Neural progenitor cell (in vitro differentiated cells): ENCODE measurements around the gene ATXN7. TPM values are rescaled to one million over a fixed set of nuclear protein-coding genes. Genes with fewer than 3 reads are reported as not detected.

Experiments used
- DNase-seq: peaks from one replicate; pipeline ENCODE4 v3.0.0-alpha.2; 2016; ENCODE audit warnings: low spot score
- H2AFZ ChIP-seq: fragments of 200-600 bp; sonication (generic); replicated peaks from 2 replicates; pipeline ENCODE4 v1.6.1; 2016; ENCODE audit warnings: antibody characterized with exemption
- H3F3A ChIP-seq: fragments of 200-600 bp; sonication (generic); 2 replicates; pipeline ENCODE4 v1.6.1; 2016; ENCODE audit warnings: antibody characterized with exemption, low read depth
- H3K27ac ChIP-seq: fragments of 200-600 bp; sonication (generic); 2 replicates; pipeline ENCODE4 v1.5.1; 2016; ENCODE audit warnings: mild to moderate bottlenecking
- H3K27me3 ChIP-seq: fragments of 200-600 bp; sonication (generic); 2 replicates; pipeline ENCODE4 v1.6.1; 2016; ENCODE audit warnings: mild to moderate bottlenecking, moderate library complexity
- H3K36me3 ChIP-seq: fragments of 200-600 bp; sonication (generic); 2 replicates; pipeline ENCODE4 v1.5.1; 2016
- H3K4me1 ChIP-seq: fragments of 200-600 bp; sonication (generic); 2 replicates; pipeline ENCODE4 v1.6.1; 2016; ENCODE audit warnings: mixed run types
- H3K4me2 ChIP-seq: fragments of 200-600 bp; sonication (generic); 2 replicates; pipeline ENCODE4 v1.6.1; 2016
- H3K4me3 ChIP-seq: fragments of 200-600 bp; sonication (generic); 2 replicates; pipeline ENCODE4 v1.5.1; 2016
- H3K79me2 ChIP-seq: fragments of 200-600 bp; sonication (generic); 2 replicates; pipeline ENCODE4 v1.6.1; 2016; ENCODE audit warnings: low read depth
- H3K9ac ChIP-seq: fragments of 200-600 bp; sonication (generic); 2 replicates; pipeline ENCODE4 v1.6.1; 2016
- H3K9me3 ChIP-seq: fragments of 200-600 bp; sonication (generic); 2 replicates; pipeline ENCODE4 v1.5.1; 2016; ENCODE audit warnings: low read depth
- H4K20me1 ChIP-seq: fragments of 200-600 bp; sonication (generic); 2 replicates; pipeline ENCODE4 v1.6.1; 2016; ENCODE audit warnings: low read depth
- H3K27ac Mint-ChIP-seq: 3 replicates; pipeline ENCODE4 v1.8.0; 2021; ENCODE audit warnings: mixed read lengths
- H3K27me3 Mint-ChIP-seq: 2 replicates; pipeline ENCODE4 v1.8.0; 2022; ENCODE audit warnings: low read depth, mild to moderate bottlenecking, inconsistent platforms, moderate library complexity, mixed read lengths; ENCODE audit not compliant: insufficient read depth
- H3K36me3 Mint-ChIP-seq: 3 replicates; pipeline ENCODE4 v1.8.0; 2021; ENCODE audit warnings: mixed read lengths
- H3K4me1 Mint-ChIP-seq: 3 replicates; pipeline ENCODE4 v1.8.0; 2021; ENCODE audit warnings: mixed read lengths
- H3K4me3 Mint-ChIP-seq: 3 replicates; pipeline ENCODE4 v1.8.0; 2021; ENCODE audit warnings: mild to moderate bottlenecking, moderate library complexity, mixed read lengths
- H3K9me3 Mint-ChIP-seq: 3 replicates; pipeline ENCODE4 v1.8.0; 2020; ENCODE audit warnings: mixed read lengths
- EZH2 ChIP-seq: fragments of 200-600 bp; sonication (generic); IDR thresholded peaks from 2 replicates; pipeline ENCODE4 v1.6.1; 2017; ENCODE audit warnings: antibody characterized with exemption, mild to moderate bottlenecking, moderate library complexity
- EZH2phosphoT487 ChIP-seq: fragments of 200-600 bp; sonication (generic); IDR thresholded peaks from 2 replicates; pipeline ENCODE4 v1.6.1; 2017; ENCODE audit warnings: antibody characterized with exemption
- total RNA-seq: library from RNA; depleted of rRNA; stranded (reverse); fragments of >200 nt; gene quantifications from 2 replicates; pipeline ENCODE4 v1.2.3, GENCODE V29; 2015; ENCODE audit warnings: low replicate concordance
- TF ChIP-seq, protein P1 (sequence below): fragments of 200-600 bp; sonication (generic); IDR thresholded peaks from 2 replicates; pipeline ENCODE4 v1.5.1; 2017; ENCODE audit warnings: antibody characterized with exemption, mild to moderate bottlenecking

The ATXN7 gene
- total RNA-seq, 1 donor from 2014 or later = 30.4 TPM

DNA sequence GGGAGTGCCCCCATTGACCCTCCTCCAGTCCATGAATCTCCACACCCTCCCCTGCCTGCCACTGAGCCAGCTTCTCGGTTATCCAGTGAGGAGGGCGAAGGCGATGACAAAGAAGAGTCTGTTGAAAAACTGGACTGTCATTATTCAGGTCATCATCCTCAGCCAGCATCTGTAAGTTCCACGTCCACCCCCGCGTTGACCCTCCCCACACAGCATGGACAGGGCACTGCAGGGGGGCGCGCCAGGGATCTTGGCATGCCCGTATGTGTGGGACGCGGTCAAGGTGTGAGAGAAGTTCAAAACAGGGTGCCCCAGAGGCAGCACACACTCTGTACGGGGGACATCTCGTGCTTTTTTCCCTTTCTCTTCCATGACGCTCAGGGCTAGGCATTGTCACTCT lies 126.5 kb downstream of the ATXN7 start:
- peaks cover 32% of the 10 kb centered on the region for H3K4me1 ChIP-seq
- H3F3A ChIP-seq = peaks cover 35% of the 10 kb centered on the region
- no peak overlapping the region for H3K4me3 Mint-ChIP-seq
- H3K27ac ChIP-seq = no peak overlapping the region
- TF ChIP-seq EZH2phosphoT487 (no peak), EZH2 (no peak)
- TF ChIP-seq, protein P1, sequence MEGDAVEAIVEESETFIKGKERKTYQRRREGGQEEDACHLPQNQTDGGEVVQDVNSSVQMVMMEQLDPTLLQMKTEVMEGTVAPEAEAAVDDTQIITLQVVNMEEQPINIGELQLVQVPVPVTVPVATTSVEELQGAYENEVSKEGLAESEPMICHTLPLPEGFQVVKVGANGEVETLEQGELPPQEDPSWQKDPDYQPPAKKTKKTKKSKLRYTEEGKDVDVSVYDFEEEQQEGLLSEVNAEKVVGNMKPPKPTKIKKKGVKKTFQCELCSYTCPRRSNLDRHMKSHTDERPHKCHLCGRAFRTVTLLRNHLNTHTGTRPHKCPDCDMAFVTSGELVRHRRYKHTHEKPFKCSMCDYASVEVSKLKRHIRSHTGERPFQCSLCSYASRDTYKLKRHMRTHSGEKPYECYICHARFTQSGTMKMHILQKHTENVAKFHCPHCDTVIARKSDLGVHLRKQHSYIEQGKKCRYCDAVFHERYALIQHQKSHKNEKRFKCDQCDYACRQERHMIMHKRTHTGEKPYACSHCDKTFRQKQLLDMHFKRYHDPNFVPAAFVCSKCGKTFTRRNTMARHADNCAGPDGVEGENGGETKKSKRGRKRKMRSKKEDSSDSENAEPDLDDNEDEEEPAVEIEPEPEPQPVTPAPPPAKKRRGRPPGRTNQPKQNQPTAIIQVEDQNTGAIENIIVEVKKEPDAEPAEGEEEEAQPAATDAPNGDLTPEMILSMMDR = no peak
- H4K20me1 ChIP-seq = no peaks in the 10 kb centered on the region
- H3K36me3 Mint-ChIP-seq = peaks cover 43% of the 10 kb centered on the region
- H3K4me1 Mint-ChIP-seq = peaks cover 18% of the 10 kb centered on the region
- no peak overlapping the region for H3K9ac ChIP-seq
- H3K79me2 ChIP-seq = no peaks in the 10 kb centered on the region
- H3K9me3 ChIP-seq = no peaks in the 10 kb centered on the region
- peaks cover 3% of the 10 kb centered on the region for H3K27me3 Mint-ChIP-seq
- no peak overlapping the region for H3K4me2 ChIP-seq
- H2AFZ ChIP-seq = no peak overlapping the region
- no peaks in the 10 kb centered on the region for H3K27me3 ChIP-seq
- H3K9me3 Mint-ChIP-seq = no peaks in the 10 kb centered on the region
- DNase-seq = no peak
- H3K36me3 ChIP-seq = peaks cover 14% of the 10 kb centered on the region
- H3K27ac Mint-ChIP-seq = no peak overlapping the region
- no peak overlapping the region for H3K4me3 ChIP-seq

DNA sequence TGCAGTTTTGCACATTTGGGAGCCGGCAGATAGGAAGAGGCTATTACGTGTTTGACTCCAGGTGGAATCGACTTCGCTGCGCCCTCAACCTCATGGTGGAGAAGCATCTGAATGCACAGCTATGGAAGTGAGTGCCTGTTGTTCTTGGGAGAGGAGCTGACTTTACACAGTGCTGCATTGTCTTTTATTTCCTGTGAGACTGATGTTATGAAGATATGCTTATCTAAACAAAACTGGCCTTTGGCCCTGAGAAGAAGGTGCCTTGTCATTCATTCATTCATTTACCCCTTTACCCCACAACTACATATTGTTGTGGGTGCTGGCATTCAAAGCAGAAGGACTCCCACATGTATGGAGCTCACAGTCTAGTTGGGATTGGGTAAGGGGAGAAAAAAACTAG lies 127.1 kb downstream of the ATXN7 start:
- Mint-ChIP-seq H3K9me3 (no peaks in the 10 kb centered on the region), H3K36me3 (peaks cover 46% of the 10 kb centered on the region), H3K4me1 (peaks cover 16% of the 10 kb centered on the region), H3K27ac (no peak overlapping the region), H3K4me3 (no peak overlapping the region), H3K27me3 (peaks cover 3% of the 10 kb centered on the region)
- Histone ChIP-seq H2AFZ (no peak overlapping the region), H4K20me1 (no peaks in the 10 kb centered on the region), H3K4me1 (peaks cover 32% of the 10 kb centered on the region), H3K9ac (no peak overlapping the region), H3K27me3 (no peaks in the 10 kb centered on the region), H3K79me2 (no peaks in the 10 kb centered on the region), H3K27ac (no peak overlapping the region), H3F3A (peaks cover 32% of the 10 kb centered on the region), H3K9me3 (no peaks in the 10 kb centered on the region), H3K4me2 (no peak overlapping the region), H3K4me3 (no peak overlapping the region), H3K36me3 (peaks cover 14% of the 10 kb centered on the region)
- TF ChIP-seq EZH2 = no peak
- TF ChIP-seq EZH2phosphoT487 = no peak
- TF ChIP-seq, protein P1 = no peak
- no peak for DNase-seq

DNA sequence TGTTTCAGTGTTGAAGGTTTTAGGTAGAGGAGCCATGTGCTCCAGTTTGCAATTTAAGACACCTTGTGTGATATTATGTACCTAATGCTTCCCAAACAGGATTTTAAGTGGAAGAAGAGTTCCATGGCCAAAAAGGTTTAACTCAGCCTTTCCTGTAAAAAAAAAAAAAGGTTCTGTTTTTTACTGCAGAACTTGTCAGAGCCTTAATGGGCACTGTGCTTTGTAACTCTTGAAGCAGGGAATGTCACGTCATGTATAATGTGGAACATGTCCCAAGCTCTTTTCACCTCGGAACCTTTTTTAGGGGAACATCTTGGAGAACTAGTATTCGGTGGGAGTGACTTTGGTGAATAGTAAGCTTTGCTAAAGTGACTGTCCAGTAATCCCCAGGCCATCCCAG lies 128.0 kb downstream of the ATXN7 start:
- DNase-seq = no peak
- no peaks in the 10 kb centered on the region for H3K9me3 Mint-ChIP-seq
- peak overlapping the region; percentile 46 for H3K27ac ChIP-seq
- TF ChIP-seq EZH2phosphoT487 (no peak), EZH2 (no peak)
- TF ChIP-seq, protein P1 = no peak
- no peak overlapping the region for H3K4me2 ChIP-seq
- H3K4me1 Mint-ChIP-seq = peaks cover 12% of the 10 kb centered on the region
- H3K36me3 ChIP-seq = peaks cover 14% of the 10 kb centered on the region
- peaks cover 3% of the 10 kb centered on the region for H3K27me3 Mint-ChIP-seq
- H3K4me1 ChIP-seq = peaks cover 23% of the 10 kb centered on the region
- H2AFZ ChIP-seq = no peak overlapping the region
- no peaks in the 10 kb centered on the region for H3K27me3 ChIP-seq
- H3K36me3 Mint-ChIP-seq = peaks cover 55% of the 10 kb centered on the region
- peaks cover 32% of the 10 kb centered on the region for H3F3A ChIP-seq
- no peaks in the 10 kb centered on the region for H4K20me1 ChIP-seq
- H3K4me3 ChIP-seq = no peak overlapping the region
- no peak overlapping the region for H3K4me3 Mint-ChIP-seq
- no peaks in the 10 kb centered on the region for H3K79me2 ChIP-seq
- no peak overlapping the region for H3K9ac ChIP-seq
- no peaks in the 10 kb centered on the region for H3K9me3 ChIP-seq
- H3K27ac Mint-ChIP-seq = no peak overlapping the region
